ENCODE measurements around the gene MAP3K6.
A peak's percentile ranks its signal among the peaks of the same experiment; 100 is the strongest.

Gene MAP3K6

DNA sequence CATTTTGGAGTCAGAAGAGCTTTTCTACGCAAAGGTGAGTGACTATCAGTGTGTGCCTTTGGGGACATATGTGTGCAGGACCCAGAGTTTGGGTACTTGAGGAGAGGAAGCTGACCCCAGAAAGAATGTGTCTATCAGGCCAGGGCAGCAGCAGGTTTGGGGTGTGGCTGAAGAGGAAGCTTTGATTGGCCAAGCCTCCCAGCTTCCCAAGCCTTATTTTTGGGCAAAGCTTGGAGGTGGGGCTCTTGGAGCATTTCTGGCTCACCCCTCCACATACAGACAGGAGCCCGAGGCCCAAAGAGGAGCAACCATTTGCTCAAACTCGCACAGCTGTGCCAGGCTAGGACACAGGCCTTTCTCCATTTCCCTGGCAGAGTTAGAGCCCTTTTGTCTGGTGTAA is 30.3 kb upstream of the MAP3K6 start:
- Histone ChIP-seq H3K27me3 (replicated peaks; ENCODE audit: insufficient read depth, low read length) (no peaks in the 10 kb centered on the region), H2AFZ (ENCODE audit: low read length) (no peak overlapping the region), H3K79me2 (ENCODE audit: low read length) (no peaks in the 10 kb centered on the region), H3K36me3 (replicated peaks; ENCODE audit: insufficient read depth, low read length) (no peaks in the 10 kb centered on the region), H3K9ac (ENCODE audit: low read length) (no peak overlapping the region), H3K4me3 (ENCODE audit: low read length) (no peak overlapping the region), H3K27ac (ENCODE audit: low read length) (no peak overlapping the region), H3K9me2 (replicated peaks; ENCODE audit: insufficient read depth, low read length) (no peaks in the 10 kb centered on the region), H3K4me1 (ENCODE audit: low read length) (no peaks in the 10 kb centered on the region), H3F3A (ENCODE audit: insufficient read depth, low read length) (no peaks in the 10 kb centered on the region), H3K9me3 (replicated peaks; ENCODE audit: insufficient read depth, low read length) (no peaks in the 10 kb centered on the region), H3K4me2 (ENCODE audit: low read depth, low read length) (no peak overlapping the region), H4K20me1 (ENCODE audit: insufficient read depth, low read length) (no peaks in the 10 kb centered on the region)
- TF ChIP-seq CTCF (IDR thresholded peaks at IDR 0.05; ENCODE audit: low read length) (no peak), EZH2phosphoT487 (IDR thresholded peaks at IDR 0.05; ENCODE audit: low read length) (no peak), EZH2 (optimal IDR thresholded peaks at IDR 0.05; ENCODE audit: low read depth, low read length) (no peak)
- DNase-seq, result no peak

- Histone ChIP-seq H3K27me3 (replicated peaks; ENCODE audit: insufficient read depth, low read length) (peaks cover 7% of the 10 kb centered on the region; the same call in 1 of the 2 replicates), H2AFZ (ENCODE audit: low read length) (no peak overlapping the region), H3K27ac (ENCODE audit: low read length) (no peak overlapping the region), H3K9me3 (replicated peaks; ENCODE audit: insufficient read depth, low read length) (no peaks in the 10 kb centered on the region), H3K4me2 (ENCODE audit: low read depth, low read length) (no peak overlapping the region), H3K9me2 (replicated peaks; ENCODE audit: insufficient read depth, low read length) (no peaks in the 10 kb centered on the region), H3K4me1 (ENCODE audit: low read length) (peaks cover 7% of the 10 kb centered on the region), H4K20me1 (ENCODE audit: insufficient read depth, low read length) (no peaks in the 10 kb centered on the region), H3K36me3 (replicated peaks; ENCODE audit: insufficient read depth, low read length) (no peaks in the 10 kb centered on the region), H3K4me3 (ENCODE audit: low read length) (no peak overlapping the region), H3F3A (ENCODE audit: insufficient read depth, low read length) (no peaks in the 10 kb centered on the region), H3K9ac (ENCODE audit: low read length) (no peak overlapping the region), H3K79me2 (ENCODE audit: low read length) (no peaks in the 10 kb centered on the region)
- peak; percentile 71 for DNase-seq
- TF ChIP-seq EZH2 (optimal IDR thresholded peaks at IDR 0.05; ENCODE audit: low read depth, low read length) (no peak), EZH2phosphoT487 (IDR thresholded peaks at IDR 0.05; ENCODE audit: low read length) (no peak), CTCF (IDR thresholded peaks at IDR 0.05; ENCODE audit: low read length) (peak; percentile 94)
These were observed 28.9 kb upstream of the MAP3K6 start for GRCh38 chr1:27395441-27396195.

GRCh38 chr1:27394925-27395324 is 28.2 kb upstream of the MAP3K6 start:
- no peaks in the 10 kb centered on the region for H3K9me3 ChIP-seq (replicated peaks; ENCODE audit: insufficient read depth, low read length)
- no peaks in the 10 kb centered on the region for H4K20me1 ChIP-seq (ENCODE audit: insufficient read depth, low read length)
- peaks cover 7% of the 10 kb centered on the region for H3K4me1 ChIP-seq (ENCODE audit: low read length)
- H2AFZ ChIP-seq (ENCODE audit: low read length), result no peak overlapping the region
- H3K27me3 ChIP-seq (replicated peaks; ENCODE audit: insufficient read depth, low read length), result peaks cover 14% of the 10 kb centered on the region; the same call in 1 of the 2 replicates
- no peaks in the 10 kb centered on the region for H3F3A ChIP-seq (ENCODE audit: insufficient read depth, low read length)
- no peak overlapping the region for H3K27ac ChIP-seq (ENCODE audit: low read length)
- H3K9ac ChIP-seq (ENCODE audit: low read length), result no peak overlapping the region
- H3K9me2 ChIP-seq (replicated peaks; ENCODE audit: insufficient read depth, low read length), result no peaks in the 10 kb centered on the region
- H3K4me3 ChIP-seq (ENCODE audit: low read length), result no peak overlapping the region
- TF ChIP-seq EZH2phosphoT487 (IDR thresholded peaks at IDR 0.05; ENCODE audit: low read length), result no peak
- H3K4me2 ChIP-seq (ENCODE audit: low read depth, low read length), result no peak overlapping the region
- DNase-seq, result no peak
- no peaks in the 10 kb centered on the region for H3K36me3 ChIP-seq (replicated peaks; ENCODE audit: insufficient read depth, low read length)
- H3K79me2 ChIP-seq (ENCODE audit: low read length), result no peaks in the 10 kb centered on the region

DNA sequence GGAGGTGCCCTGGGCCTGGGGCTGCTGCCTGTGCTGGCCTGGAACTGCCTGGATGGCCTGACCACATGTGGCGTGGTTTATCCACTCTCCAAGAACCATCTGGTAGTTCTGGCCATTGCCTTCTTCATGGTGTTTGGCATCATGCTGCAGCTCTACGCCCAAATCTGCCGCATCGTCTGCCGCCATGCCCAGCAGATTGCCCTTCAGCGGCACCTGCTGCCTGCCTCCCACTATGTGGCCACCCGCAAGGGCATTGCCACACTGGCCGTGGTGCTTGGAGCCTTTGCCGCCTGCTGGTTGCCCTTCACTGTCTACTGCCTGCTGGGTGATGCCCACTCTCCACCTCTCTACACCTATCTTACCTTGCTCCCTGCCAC is 27.5 kb upstream of the MAP3K6 start:
- H3K9ac ChIP-seq (ENCODE audit: low read length), result no peak overlapping the region
- H3K4me2 ChIP-seq (ENCODE audit: low read depth, low read length), result no peak overlapping the region
- H3K27me3 ChIP-seq (replicated peaks; ENCODE audit: insufficient read depth, low read length), result peaks cover 21% of the 10 kb centered on the region; the same call in 1 of the 2 replicates
- H2AFZ ChIP-seq (ENCODE audit: low read length), result no peak overlapping the region
- no peaks in the 10 kb centered on the region for H3F3A ChIP-seq (ENCODE audit: insufficient read depth, low read length)
- no peaks in the 10 kb centered on the region for H3K79me2 ChIP-seq (ENCODE audit: low read length)
- H3K36me3 ChIP-seq (replicated peaks; ENCODE audit: insufficient read depth, low read length), result no peaks in the 10 kb centered on the region
- no peaks in the 10 kb centered on the region for H3K9me2 ChIP-seq (replicated peaks; ENCODE audit: insufficient read depth, low read length)
- DNase-seq, result no peak
- no peak overlapping the region for H3K27ac ChIP-seq (ENCODE audit: low read length)
- no peaks in the 10 kb centered on the region for H4K20me1 ChIP-seq (ENCODE audit: insufficient read depth, low read length)
- no peaks in the 10 kb centered on the region for H3K9me3 ChIP-seq (replicated peaks; ENCODE audit: insufficient read depth, low read length)
- TF ChIP-seq EZH2phosphoT487 (IDR thresholded peaks at IDR 0.05; ENCODE audit: low read length), result no peak
- TF ChIP-seq EZH2 (optimal IDR thresholded peaks at IDR 0.05; ENCODE audit: low read depth, low read length), result no peak
- no peak for TF ChIP-seq CTCF (IDR thresholded peaks at IDR 0.05; ENCODE audit: low read length)
- H3K4me1 ChIP-seq (ENCODE audit: low read length), result peaks cover 7% of the 10 kb centered on the region
- no peak overlapping the region for H3K4me3 ChIP-seq (ENCODE audit: low read length)

Measured in MM.1S (cell line).